GM19351 (cell line): Measurements from ENCODE around the gene HOTAIR.

Experiments
- ATAC-seq: cut with Tn5 transposase; IDR thresholded peaks from one replicate; pipeline ENCODE4 v1.9.1; 2021; ENCODE audit warnings: mild to moderate bottlenecking, moderate library complexity; ENCODE audit not compliant: unreplicated experiment

HOTAIR gene

DNA sequence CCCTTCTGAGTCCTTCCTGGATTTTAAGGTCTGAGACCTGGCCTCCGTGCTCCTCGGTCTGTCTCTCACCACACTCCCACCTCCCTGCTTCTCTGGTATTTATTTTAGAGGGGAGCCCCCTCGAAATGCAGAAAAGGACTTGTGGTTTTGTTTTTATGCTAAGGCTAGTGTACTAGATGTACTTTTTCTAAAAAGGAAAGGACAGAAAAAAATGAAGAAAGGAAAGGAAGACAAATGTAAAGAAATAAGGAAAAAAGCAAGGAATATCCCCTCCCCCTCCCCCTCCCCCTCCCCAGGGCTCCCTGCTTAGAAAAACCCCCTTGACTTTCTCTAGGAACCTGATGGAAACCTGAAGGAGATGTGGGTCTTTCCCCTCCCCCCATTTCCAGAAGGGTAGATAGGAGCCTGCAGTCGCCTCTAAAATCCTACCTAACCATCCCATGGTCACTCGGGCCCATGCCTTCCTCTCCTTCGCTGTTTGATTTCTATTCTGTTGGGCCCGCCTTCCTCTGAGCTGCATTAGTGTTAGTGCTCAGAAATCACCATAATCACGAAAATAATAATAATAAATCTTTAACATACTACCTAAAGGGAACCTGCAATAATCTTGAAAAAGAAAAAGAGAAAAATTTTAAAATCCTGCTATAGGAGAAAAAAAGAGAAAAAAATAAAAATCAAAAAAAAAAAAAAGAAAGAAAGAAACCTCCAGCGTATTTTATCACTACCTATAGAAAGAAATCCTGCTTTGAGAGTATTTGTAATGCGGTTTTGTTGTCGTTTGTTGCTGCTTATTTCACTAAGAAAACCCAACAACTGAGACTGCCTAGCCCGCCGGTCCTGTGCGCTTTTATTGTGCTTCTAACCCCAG lies 37.1 kb upstream of the HOTAIR start:
- no peak for ATAC-seq

DNA sequence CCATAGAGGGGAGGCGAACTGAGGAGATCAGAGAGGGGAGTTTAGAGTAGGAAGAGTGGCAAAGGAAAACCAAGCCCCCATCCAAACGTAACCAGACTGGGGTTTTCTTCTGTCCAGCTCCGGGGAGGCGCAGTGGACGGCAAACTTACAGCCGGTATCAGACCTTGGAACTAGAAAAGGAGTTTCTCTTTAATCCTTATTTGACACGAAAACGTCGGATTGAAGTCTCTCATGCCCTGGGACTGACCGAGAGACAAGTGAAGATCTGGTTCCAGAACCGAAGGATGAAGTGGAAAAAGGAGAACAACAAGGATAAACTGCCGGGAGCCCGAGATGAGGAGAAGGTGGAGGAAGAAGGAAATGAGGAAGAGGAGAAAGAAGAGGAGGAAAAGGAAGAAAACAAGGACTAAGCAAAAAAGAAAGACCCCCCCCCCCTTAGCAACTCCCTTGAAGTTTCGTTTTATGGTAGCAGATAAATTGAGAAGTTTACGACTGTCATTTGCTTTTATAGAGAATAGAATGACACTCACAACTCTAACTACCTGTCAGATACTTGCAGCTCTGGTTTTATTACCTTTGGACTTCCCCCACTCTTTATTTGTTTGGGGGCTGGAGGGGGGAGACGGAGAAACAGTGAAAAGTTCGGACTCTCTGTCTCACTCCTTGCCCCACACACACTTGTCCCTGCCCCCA lies 36.4 kb upstream of the HOTAIR start:
- no peak for ATAC-seq

DNA sequence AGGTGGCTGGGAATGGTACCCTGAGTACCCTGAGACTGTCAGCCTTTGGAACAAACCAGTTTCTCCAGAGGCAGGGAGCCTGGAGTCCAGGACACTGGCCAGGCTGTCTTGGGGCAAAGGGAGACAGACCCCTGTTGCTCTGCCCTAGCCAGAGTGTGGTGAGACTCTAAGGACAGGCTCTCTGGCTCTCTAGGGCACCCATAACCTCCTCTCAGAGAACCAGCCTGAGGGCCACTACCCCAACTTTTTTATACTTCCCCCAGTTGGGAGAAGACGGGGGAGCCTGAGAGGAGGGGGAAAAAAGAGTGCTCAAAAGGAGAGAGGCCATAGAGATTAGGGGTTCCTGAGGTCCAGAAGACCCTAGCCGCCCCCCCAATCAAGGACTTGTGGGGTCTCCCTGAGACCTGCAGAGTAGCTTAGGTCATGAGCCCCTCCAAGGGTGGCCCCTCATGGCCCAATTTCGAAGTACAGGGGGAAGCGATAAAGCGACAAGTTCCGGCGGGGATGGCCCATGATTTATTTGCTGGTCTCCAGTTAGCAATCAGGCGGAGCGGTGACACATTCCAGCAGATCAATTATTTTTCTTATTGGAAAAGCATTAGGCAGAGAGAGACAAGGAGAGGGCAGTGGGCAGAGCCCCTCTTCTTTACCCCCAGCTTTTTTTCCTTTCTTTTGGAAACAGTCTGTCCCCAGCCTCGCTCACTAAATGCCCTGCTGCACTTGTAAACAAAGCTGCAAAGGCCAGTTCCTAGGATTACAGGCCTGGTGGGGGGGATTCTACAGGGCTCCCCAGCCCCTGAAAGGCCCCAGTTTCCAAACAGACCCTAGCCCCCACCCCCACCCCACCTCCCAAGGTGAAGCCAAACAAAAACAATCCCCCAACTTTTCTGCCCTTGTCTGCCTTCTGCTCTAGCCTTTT lies 35.6 kb upstream of the HOTAIR start:
- ATAC-seq, result no peak

DNA sequence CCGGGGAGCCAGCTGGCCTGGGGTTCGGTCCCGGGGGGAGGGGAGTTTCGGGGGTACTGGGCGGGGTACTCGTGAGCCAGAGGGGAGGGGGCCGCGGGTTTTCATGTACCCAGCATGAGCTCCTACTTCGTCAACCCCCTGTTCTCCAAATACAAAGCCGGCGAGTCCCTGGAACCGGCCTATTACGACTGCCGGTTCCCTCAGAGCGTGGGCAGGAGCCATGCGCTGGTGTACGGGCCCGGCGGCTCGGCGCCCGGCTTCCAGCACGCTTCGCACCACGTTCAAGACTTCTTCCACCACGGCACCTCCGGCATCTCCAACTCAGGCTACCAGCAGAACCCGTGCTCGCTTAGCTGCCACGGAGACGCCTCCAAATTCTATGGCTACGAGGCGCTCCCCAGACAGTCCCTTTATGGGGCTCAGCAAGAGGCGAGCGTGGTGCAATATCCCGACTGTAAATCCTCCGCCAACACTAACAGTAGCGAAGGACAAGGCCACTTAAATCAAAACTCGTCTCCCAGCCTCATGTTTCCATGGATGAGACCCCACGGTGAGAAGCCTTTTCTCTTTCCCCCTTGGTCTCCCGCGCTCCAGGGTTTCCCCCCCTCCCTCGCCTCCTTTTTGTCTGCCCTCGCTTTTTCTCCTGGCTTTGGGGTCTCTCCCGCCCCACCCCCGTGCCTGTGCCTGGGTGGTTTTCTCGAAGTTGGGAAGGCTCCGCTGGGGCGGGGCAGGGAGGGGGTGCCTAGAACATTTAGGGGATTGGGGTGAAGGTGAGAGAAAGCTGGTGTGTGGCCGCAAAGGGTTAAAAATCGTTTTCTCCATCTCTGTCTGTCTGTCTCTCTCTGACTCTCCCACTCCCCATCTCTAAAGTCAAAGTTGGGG lies 34.7 kb upstream of the HOTAIR start:
- no peak for ATAC-seq

- no peak for ATAC-seq
Observed at GRCh38 chr12:54008260-54008552, 33.5 kb upstream of the HOTAIR start.

- ATAC-seq, result no peak
Observed at GRCh38 chr12:54007538-54008259, 32.9 kb upstream of the HOTAIR start.

DNA sequence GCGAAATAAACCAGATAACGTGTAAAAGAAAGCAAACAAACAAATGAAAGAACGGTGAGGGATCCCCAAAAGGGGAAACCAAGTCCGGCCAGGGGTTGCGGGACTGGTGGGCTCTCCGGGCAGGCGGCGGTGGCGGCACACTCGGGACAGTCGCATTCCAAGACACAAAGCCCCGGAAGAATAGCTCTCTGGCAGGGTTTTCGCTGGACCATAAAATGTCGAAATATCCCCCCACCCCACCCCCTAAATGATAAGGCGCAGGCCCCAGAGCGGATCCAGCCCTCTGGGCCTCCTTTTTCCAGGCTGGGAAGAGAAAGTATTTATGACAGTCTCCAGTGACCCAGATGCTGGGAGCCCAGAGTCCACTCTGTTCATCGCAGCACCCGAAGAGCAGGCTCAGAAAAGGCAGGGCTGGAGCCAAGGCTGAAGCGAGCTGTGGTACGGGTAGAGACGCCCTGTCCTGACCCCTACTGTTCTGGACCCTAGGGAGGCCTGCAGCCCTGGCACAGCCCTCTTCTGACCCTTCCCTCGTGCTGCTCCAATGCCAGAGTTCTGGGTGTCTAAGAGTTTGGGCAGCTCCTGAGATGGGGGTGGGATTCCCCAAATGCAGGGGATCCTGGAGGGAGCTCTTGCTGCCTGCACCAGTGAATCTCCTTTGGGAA lies 31.9 kb upstream of the HOTAIR start:
- no peak for ATAC-seq

DNA sequence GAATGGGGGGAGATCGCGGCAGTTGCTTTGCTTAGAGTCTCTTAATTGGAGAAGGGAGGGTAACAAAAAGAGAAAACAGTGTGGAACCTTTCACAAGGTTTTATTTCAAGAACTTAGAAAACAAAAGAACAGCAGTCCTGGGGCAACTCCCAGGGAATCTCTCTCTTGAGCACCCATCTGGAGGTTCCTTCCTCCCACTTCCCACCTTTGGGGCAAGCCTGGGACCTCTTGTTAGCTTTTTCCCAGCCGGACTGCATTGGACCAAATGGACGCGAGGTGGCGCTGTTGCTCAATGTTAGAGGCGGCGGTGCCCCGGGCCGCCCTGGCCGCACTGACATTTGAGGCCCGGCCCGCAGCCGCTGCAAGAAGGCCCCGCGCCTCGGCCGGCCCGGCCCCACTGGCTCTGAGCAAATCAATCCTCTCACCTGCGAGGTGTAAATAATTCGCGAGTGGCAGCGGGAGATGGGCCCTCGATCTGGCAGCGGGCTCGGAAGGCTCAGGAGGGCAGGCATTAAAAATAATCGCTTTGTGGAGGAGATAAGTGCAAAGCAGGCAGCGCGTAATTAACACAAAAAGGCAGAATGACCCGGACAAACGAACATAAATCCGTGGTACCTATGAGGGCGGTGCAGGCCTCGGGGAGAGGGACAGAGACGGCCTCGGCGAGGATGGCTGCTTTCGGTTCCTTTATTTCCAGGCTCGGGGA lies 31.3 kb upstream of the HOTAIR start:
- ATAC-seq, result peak; percentile 73

- no peak for ATAC-seq
Observed at GRCh38 chr12:54005531-54005852, 30.7 kb upstream of the HOTAIR start.

DNA sequence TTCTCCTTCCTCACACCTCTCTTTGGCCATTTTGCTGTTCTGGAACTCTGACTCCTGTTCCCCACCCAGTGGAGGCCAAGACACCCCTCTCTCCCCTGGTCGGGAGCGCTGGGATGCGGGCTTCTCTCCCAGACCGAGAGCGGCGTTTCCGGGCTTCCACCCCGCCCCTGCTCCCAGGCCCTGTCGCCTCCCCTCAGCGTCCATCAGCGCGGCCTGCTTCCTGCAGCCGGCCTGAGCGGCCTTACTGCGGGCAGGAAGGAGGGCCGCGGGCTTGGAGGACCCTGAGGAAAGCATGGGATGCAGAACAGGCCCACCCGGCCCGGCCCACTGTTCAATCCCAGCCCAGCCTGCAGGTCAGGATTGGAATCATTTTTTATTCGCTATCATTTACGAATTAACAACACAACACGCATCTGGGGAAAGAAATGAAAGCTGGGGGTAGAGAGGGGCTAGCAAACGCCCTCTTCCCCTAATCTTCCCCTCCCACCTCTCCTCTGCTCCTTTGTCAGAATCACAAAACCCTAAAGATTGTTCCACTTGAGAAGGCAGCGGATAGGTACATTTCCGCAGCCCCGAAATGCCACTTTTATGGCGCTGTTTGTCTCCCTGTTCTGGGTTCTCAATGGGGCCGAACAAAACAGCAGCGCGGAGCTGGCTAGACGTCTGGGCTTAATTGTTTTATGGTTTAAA lies 30.2 kb upstream of the HOTAIR start:
- ATAC-seq, result no peak

- ATAC-seq, result no peak
Observed at GRCh38 chr12:54004063-54004840, 29.5 kb upstream of the HOTAIR start.

- ATAC-seq, result no peak
Observed at GRCh38 chr12:54003625-54004024, 28.9 kb upstream of the HOTAIR start.

DNA sequence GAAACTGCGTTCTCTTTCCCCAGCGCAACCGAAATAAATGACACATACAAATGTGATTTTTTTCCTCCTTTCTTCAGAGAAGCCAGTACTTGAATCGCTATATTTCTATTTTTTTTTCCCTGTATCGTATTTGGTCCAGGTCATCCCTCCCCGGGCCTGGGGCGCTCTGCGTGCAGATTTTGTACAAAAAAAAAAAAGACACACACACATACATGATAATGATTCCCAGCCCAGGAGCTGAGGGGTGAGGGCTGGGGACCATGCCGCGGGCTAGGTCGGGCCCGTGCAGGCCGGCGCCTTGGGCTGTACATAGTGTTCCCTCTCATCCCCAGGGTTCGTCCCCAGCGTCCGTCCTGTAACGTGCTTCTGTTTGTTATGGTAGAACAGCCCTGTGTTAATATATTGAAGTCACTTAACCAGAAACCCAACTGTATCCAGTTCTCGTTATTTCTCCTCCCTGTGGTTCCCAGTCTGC lies 28.2 kb upstream of the HOTAIR start:
- ATAC-seq, result no peak

DNA sequence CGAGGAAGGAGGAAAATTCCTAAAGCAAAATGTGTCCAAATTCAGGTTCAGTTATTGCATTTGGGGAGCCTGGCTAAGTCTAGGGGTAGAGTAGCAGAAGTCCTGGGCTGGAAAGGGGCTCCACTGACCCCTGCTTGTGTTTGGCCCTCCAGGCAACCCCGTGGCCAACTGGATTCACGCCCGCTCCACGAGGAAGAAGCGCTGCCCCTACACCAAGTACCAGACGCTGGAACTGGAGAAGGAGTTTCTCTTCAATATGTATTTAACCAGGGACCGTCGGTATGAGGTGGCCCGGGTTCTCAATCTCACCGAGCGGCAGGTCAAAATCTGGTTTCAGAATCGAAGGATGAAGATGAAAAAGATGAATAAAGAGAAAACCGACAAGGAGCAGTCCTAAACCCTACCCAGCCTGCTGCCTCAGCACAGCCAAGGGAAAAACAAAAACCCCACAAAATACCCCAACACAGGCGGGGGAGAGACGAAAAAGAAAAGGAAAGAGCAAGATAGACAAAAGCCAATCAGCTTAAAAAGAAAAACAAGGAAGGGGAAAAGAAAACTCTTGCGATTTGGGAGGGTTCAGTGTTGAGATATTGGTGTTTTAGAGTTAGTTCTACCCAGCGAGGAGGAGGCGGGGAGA lies 27.6 kb upstream of the HOTAIR start:
- ATAC-seq, result no peak

DNA sequence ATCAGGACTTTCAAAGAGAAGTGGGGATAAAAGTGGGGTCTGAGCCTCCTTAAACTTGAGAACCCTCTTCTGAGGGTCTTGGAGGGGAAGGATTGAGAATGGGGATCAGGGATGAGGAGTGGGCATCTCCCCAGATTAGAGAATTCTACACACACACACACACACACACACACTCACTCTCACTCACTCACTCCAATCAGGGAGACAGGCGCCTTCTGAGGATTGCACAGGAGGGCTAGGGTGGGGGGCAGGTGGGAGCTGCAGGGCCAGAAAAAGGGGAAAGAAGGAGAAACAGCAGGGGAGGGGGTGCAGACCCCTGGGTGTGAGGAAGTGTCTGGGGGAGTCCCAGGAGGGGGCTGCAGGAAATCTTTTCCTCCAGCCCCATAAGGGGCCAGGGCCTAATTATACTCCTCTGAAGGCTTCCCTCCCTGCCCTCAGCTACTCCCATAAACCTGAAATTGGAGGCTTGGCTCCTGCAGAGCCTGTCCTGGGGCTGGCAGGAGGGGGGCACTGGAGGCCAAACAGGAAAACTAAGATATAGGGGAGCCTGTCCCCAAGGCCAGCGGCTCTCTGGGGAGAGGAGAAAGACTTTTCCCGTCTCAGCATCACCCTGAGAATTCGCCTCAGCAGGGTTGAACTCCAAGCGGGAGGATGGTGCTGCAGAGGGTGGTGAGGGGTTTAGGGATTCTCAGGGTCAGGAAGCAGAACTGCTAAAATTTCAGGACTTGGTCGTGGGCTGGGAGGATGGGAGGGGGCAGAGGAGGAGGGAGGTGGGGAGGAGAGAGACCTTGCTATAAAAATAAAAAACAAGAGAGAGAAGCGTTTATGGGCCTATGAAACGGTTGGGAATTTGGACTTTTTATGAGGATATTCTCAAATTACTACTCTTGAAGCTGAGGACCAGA lies 26.8 kb upstream of the HOTAIR start:
- no peak for ATAC-seq
